ENCODE measurements around the gene GNAS.

The GNAS gene

DNA sequence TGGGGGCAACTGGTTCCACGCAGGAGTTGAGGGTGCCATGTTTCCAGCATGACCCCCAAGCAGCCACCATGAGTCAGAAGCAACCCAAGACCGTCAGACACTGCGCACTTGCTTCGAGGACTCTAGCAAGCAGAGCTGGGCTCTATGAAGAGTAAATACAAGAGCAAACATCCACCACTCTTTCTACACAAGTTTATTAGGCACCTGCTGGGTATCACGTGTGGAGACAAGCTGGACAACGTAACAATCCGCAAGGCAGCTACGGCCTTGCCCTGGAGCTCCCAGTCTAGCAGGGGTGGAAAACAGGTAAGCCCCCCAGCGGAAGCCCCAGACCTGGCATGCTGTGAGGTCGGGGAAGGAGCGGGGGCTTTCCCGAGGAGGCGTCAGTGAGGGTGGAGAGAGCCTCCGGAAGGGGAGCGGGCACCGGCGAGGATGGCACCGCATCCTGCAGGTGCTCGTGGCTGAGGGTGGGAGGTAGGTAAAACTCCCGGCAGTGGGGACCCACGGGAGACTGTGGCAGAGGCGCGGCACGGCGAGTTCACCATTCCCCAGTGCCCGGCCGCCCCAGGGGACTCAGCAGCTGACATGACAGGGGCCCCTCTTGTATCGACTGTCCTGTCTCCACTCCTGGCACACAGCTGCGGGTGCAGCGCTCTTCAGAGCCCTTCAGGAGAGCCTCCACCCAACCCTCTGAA lies 35.4 kb upstream of the GNAS start:
- no peaks in the 10 kb centered on the region for H3K4me1 ChIP-seq (ENCODE audit: control insufficient read depth, low read length)
- no peak for TF ChIP-seq EZH2phosphoT487 (IDR thresholded peaks at IDR 0.05; ENCODE audit: borderline replicate concordance, low read length)
- TF ChIP-seq, protein P1, sequence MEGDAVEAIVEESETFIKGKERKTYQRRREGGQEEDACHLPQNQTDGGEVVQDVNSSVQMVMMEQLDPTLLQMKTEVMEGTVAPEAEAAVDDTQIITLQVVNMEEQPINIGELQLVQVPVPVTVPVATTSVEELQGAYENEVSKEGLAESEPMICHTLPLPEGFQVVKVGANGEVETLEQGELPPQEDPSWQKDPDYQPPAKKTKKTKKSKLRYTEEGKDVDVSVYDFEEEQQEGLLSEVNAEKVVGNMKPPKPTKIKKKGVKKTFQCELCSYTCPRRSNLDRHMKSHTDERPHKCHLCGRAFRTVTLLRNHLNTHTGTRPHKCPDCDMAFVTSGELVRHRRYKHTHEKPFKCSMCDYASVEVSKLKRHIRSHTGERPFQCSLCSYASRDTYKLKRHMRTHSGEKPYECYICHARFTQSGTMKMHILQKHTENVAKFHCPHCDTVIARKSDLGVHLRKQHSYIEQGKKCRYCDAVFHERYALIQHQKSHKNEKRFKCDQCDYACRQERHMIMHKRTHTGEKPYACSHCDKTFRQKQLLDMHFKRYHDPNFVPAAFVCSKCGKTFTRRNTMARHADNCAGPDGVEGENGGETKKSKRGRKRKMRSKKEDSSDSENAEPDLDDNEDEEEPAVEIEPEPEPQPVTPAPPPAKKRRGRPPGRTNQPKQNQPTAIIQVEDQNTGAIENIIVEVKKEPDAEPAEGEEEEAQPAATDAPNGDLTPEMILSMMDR (IDR thresholded peaks at IDR 0.05; ENCODE audit: low read depth, low read length, poor library complexity, severe bottlenecking), result no peak
- H3K27me3 ChIP-seq (ENCODE audit: control insufficient read depth, low read length), result no peaks in the 10 kb centered on the region
- H3K27ac ChIP-seq (ENCODE audit: low read depth, low read length), result no peak overlapping the region
- no peaks in the 10 kb centered on the region for H3K79me2 ChIP-seq (ENCODE audit: control insufficient read depth, low read length)
- H3K36me3 ChIP-seq (ENCODE audit: control insufficient read depth, low read length), result no peaks in the 10 kb centered on the region
- H3K9me3 ChIP-seq (ENCODE audit: control insufficient read depth, insufficient read depth, low read length), result no peaks in the 10 kb centered on the region
- no peaks in the 10 kb centered on the region for H3F3A ChIP-seq (ENCODE audit: control insufficient read depth, insufficient read depth)
- no peak overlapping the region for H3K4me3 ChIP-seq (ENCODE audit: low read length)
- no peaks in the 10 kb centered on the region for H3K9me2 ChIP-seq (replicated peaks; ENCODE audit: control insufficient read depth, low read length)
- no peak overlapping the region for H3K4me2 ChIP-seq (ENCODE audit: low read length)
- no peaks in the 10 kb centered on the region for H4K20me1 ChIP-seq (ENCODE audit: control insufficient read depth, insufficient read depth, low read depth, low read length)

DNA sequence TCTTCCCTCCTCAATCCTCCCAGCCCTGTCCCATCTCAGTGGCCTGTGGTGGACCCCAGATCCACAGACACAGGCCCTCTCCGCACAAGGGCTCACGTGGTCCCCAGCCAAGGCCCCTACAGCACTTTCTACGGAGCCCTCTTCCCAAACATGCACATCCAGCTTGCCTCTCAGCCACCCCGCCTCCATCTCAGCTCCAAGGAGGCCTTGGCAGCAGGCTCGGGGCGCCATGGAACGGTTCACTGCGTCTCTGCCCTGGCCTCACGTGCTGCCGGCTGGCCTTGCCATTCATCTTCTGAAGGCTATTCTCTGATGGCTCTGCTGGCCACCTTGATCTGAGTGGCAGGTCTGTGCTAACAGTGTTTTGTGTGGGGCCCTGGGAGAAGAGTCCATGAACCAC lies 34.8 kb upstream of the GNAS start:
- Histone ChIP-seq H3K4me2 (ENCODE audit: low read length) (no peak overlapping the region), H3K4me3 (ENCODE audit: low read length) (no peak overlapping the region), H3K27me3 (ENCODE audit: control insufficient read depth, low read length) (no peaks in the 10 kb centered on the region), H3K9me3 (ENCODE audit: control insufficient read depth, insufficient read depth, low read length) (no peaks in the 10 kb centered on the region), H3F3A (ENCODE audit: control insufficient read depth, insufficient read depth) (no peaks in the 10 kb centered on the region), H4K20me1 (ENCODE audit: control insufficient read depth, insufficient read depth, low read depth, low read length) (no peaks in the 10 kb centered on the region), H3K36me3 (ENCODE audit: control insufficient read depth, low read length) (no peaks in the 10 kb centered on the region), H3K4me1 (ENCODE audit: control insufficient read depth, low read length) (no peaks in the 10 kb centered on the region), H3K79me2 (ENCODE audit: control insufficient read depth, low read length) (no peaks in the 10 kb centered on the region), H3K9me2 (replicated peaks; ENCODE audit: control insufficient read depth, low read length) (no peaks in the 10 kb centered on the region), H3K27ac (ENCODE audit: low read depth, low read length) (no peak overlapping the region)
- TF ChIP-seq, protein P1 (IDR thresholded peaks at IDR 0.05; ENCODE audit: low read depth, low read length, poor library complexity, severe bottlenecking), result no peak
- no peak for TF ChIP-seq EZH2phosphoT487 (IDR thresholded peaks at IDR 0.05; ENCODE audit: borderline replicate concordance, low read length)

DNA sequence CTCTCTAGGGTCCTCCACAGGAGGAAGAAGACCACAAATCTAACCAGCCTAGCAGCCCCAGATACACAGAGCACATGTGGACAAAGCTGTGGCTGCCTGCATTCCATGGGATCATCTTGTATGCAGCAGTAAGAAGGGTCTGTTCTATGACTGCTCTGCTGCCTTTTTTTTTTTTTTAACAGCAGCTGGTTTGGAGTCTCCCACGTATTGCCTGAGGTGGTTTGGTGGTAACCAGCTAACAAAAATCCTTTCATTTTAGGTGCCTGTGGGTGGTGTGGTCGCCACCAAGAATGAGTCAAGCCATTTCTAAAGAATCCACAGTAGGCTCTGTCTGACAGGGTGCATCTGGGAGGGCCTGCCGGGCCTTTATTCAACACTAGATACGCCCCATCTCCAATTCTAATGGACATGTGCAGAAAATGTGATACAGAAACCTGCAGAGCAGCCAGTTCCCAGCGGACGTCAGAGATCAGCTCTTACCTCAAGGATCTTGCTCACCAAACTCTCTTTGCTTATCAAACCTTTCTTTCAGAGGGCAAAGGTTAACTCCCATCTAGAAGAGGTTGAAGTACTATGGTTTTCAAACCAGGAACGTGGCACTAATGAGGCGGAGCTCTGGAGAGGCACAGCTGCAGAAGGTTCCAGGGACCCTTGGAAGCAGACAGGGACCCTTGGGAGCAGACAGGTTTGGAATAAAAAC lies 33.8 kb upstream of the GNAS start:
- H3K9me3 ChIP-seq (ENCODE audit: control insufficient read depth, insufficient read depth, low read length), result no peaks in the 10 kb centered on the region
- no peaks in the 10 kb centered on the region for H3K36me3 ChIP-seq (ENCODE audit: control insufficient read depth, low read length)
- H3K9me2 ChIP-seq (replicated peaks; ENCODE audit: control insufficient read depth, low read length), result no peaks in the 10 kb centered on the region
- H3F3A ChIP-seq (ENCODE audit: control insufficient read depth, insufficient read depth), result no peaks in the 10 kb centered on the region
- no peaks in the 10 kb centered on the region for H3K4me1 ChIP-seq (ENCODE audit: control insufficient read depth, low read length)
- H3K79me2 ChIP-seq (ENCODE audit: control insufficient read depth, low read length), result no peaks in the 10 kb centered on the region
- no peak overlapping the region for H3K27ac ChIP-seq (ENCODE audit: low read depth, low read length)
- TF ChIP-seq, protein P1 (IDR thresholded peaks at IDR 0.05; ENCODE audit: low read depth, low read length, poor library complexity, severe bottlenecking), result no peak
- TF ChIP-seq EZH2phosphoT487 (IDR thresholded peaks at IDR 0.05; ENCODE audit: borderline replicate concordance, low read length), result no peak
- no peak overlapping the region for H3K4me2 ChIP-seq (ENCODE audit: low read length)
- no peaks in the 10 kb centered on the region for H4K20me1 ChIP-seq (ENCODE audit: control insufficient read depth, insufficient read depth, low read depth, low read length)
- no peaks in the 10 kb centered on the region for H3K27me3 ChIP-seq (ENCODE audit: control insufficient read depth, low read length)
- H3K4me3 ChIP-seq (ENCODE audit: low read length), result no peak overlapping the region

Measured in DOHH2 (cell line).